Hematopoietic multipotent progenitor cell treated with erythropoietin and hydrocortisone succinate and interleukin-3 and kit ligand, for 15 days (in vitro differentiated cells): ENCODE results near the gene SQOR.

Experiments used
- DNase-seq: peaks from one replicate; pipeline ENCODE4 v3.0.0-alpha.2; 2015; ENCODE audit warnings: low spot score

SQOR gene

GRCh38 chr15:45634432-45635190 is at the start of gene SQOR:
Gene SQOR (plus strand): TSS chr15:45635029. CDS start chr15:45658924, 23,895 bp downstream.
- DNase-seq = peak; percentile 33

- no peak for DNase-seq
Measured at GRCh38 chr15:45585069-45585791, 49.6 kb upstream of the SQOR start.

GRCh38 chr15:45586125-45586524 is 48.7 kb upstream of the SQOR start:
- peak; percentile 24 for DNase-seq

GRCh38 chr15:45586601-45587094 is 48.2 kb upstream of the SQOR start:
- DNase-seq = no peak

- peak; percentile 90 for DNase-seq
Measured at GRCh38 chr15:45587095-45587862, 47.5 kb upstream of the SQOR start, which contains the start of gene BLOC1S6. Gene BLOC1S6 (plus strand): TSS chr15:45587379. CDS start chr15:45587444, 65 bp downstream.

GRCh38 chr15:45587863-45588170 is 47.0 kb upstream of the SQOR start:
- no peak for DNase-seq

GRCh38 chr15:45588219-45588875 is 46.5 kb upstream of the SQOR start:
- peak; percentile 44 for DNase-seq

GRCh38 chr15:45589256-45589655 is 45.6 kb upstream of the SQOR start:
- no peak for DNase-seq

GRCh38 chr15:45594319-45594718 is 40.5 kb upstream of the SQOR start:
- DNase-seq = no peak

- DNase-seq = no peak
Measured at GRCh38 chr15:45594835-45595530, 39.8 kb upstream of the SQOR start.

- DNase-seq = no peak
Measured at GRCh38 chr15:45603881-45604280, 30.9 kb upstream of the SQOR start.

GRCh38 chr15:45604326-45604725 is 30.5 kb upstream of the SQOR start:
- DNase-seq = no peak

GRCh38 chr15:45606413-45606812 is 28.4 kb upstream of the SQOR start:
- no peak for DNase-seq

- DNase-seq = no peak
Measured at GRCh38 chr15:45606841-45607240, 28.0 kb upstream of the SQOR start.

GRCh38 chr15:45611305-45611704 is 23.5 kb upstream of the SQOR start:
- DNase-seq = peak; percentile 47

- no peak for DNase-seq
Measured at GRCh38 chr15:45612790-45613415, 21.9 kb upstream of the SQOR start.

GRCh38 chr15:45616901-45617323 is 17.9 kb upstream of the SQOR start:
- no peak for DNase-seq

- DNase-seq = no peak
Measured at GRCh38 chr15:45618813-45619212, 16.0 kb upstream of the SQOR start.

GRCh38 chr15:45628136-45628535 is 6.7 kb upstream of the SQOR start:
- no peak for DNase-seq

GRCh38 chr15:45630917-45631691 is 3.7 kb upstream of the SQOR start:
- no peak for DNase-seq
